SU-DHL-6 (cell line): ENCODE data around the gene TBRG1.

Experiments
- H2AFZ ChIP-seq: fragments of 200-600 bp; sonication (generic); 2 replicates; pipeline ENCODE4 v1.6.1; 2014; ENCODE audit warnings: low read depth, mild to moderate bottlenecking, moderate library complexity, mixed read lengths, antibody characterized with exemption, low read length; ENCODE audit not compliant: severe bottlenecking
- H3F3A ChIP-seq: fragments of 200-600 bp; shearing (Covaris generic); 2 replicates; pipeline ENCODE4 v1.6.0; 2016; ENCODE audit warnings: antibody characterized with exemption, mild to moderate bottlenecking; ENCODE audit not compliant: insufficient read depth
- H3K27ac ChIP-seq: fragments of 200-600 bp; sonication (generic); 2 replicates; pipeline ENCODE4 v1.5.1; 2016; ENCODE audit warnings: low read depth, mild to moderate bottlenecking, low read length, moderate library complexity, mixed read lengths
- H3K27me3 ChIP-seq: fragments of 200-600 bp; sonication (generic), shearing (Covaris generic); 2 replicates; pipeline ENCODE4 v1.6.0; 2014; ENCODE audit warnings: mild to moderate bottlenecking, low read length
- H3K36me3 ChIP-seq: fragments of 200-600 bp; sonication (generic); 2 replicates; pipeline ENCODE4 v1.6.1; 2014; ENCODE audit warnings: mild to moderate bottlenecking, low read length, mixed read lengths
- H3K4me2 ChIP-seq: fragments of 300-600, 200-600 bp; shearing (Covaris generic), sonication (generic); 2 replicates; pipeline ENCODE4 v1.6.0; 2014; ENCODE audit warnings: low read length, low read depth, mild to moderate bottlenecking; ENCODE audit not compliant: poor library complexity, severe bottlenecking
- H3K4me3 ChIP-seq: fragments of 200-600 bp; sonication (generic); 2 replicates; pipeline ENCODE4 v1.5.1; 2014; ENCODE audit warnings: antibody characterized with exemption, low read length, mild to moderate bottlenecking, mixed read lengths; ENCODE audit not compliant: insufficient read depth, poor library complexity, severe bottlenecking
- H3K79me2 ChIP-seq: fragments of 200-600 bp; sonication (generic); 2 replicates; pipeline ENCODE4 v1.6.1; 2014; ENCODE audit warnings: mild to moderate bottlenecking, low read length, moderate library complexity; ENCODE audit not compliant: insufficient read depth
- H3K9ac ChIP-seq: fragments of 200-600 bp; sonication (generic); 2 replicates; pipeline ENCODE4 v1.7.0; 2014; ENCODE audit warnings: mild to moderate bottlenecking, low read length
- H3K9me2 ChIP-seq: fragments of 200-600 bp; sonication (generic); replicated peaks from 2 replicates; pipeline ENCODE4 v1.6.1; 2014; ENCODE audit warnings: low read length; ENCODE audit not compliant: insufficient read depth
- H3K9me3 ChIP-seq: fragments of 200-600 bp; sonication (generic); 2 replicates; pipeline ENCODE4 v1.6.1; 2014; ENCODE audit warnings: low read length, mixed read lengths; ENCODE audit not compliant: insufficient read depth
- H4K20me1 ChIP-seq: fragments of 200-600 bp; sonication (generic); 2 replicates; pipeline ENCODE4 v1.6.1; 2014; ENCODE audit warnings: low read depth, mild to moderate bottlenecking, antibody characterized with exemption, low read length, moderate library complexity, mixed read lengths
- EZH2phosphoT487 ChIP-seq: fragments of 200-600 bp; sonication (generic), shearing (Covaris generic); conservative IDR thresholded peaks from 2 replicates; pipeline ENCODE4 v1.6.1; 2018; ENCODE audit warnings: mild to moderate bottlenecking, antibody characterized with exemption, low read length, moderate library complexity, mixed read lengths
- TF ChIP-seq, protein P1 (sequence below): fragments of 200-600 bp; sonication (generic); IDR thresholded peaks from one replicate; pipeline ENCODE4 v1.5.1; 2017; ENCODE audit warnings: antibody characterized with exemption, mild to moderate bottlenecking, low read length, moderate library complexity; ENCODE audit not compliant: insufficient read depth, poor library complexity, severe bottlenecking

TBRG1 gene

GRCh38 chr11:124646148-124646547, 23.5 kb downstream of the TBRG1 start:
- no peaks in the 10 kb centered on the region for H3K9me3 ChIP-seq
- H3K36me3 ChIP-seq, result no peaks in the 10 kb centered on the region
- H3K9me2 ChIP-seq, result no peaks in the 10 kb centered on the region
- H3F3A ChIP-seq, result no peaks in the 10 kb centered on the region
- TF ChIP-seq EZH2phosphoT487, result no peak
- TF ChIP-seq, protein P1, sequence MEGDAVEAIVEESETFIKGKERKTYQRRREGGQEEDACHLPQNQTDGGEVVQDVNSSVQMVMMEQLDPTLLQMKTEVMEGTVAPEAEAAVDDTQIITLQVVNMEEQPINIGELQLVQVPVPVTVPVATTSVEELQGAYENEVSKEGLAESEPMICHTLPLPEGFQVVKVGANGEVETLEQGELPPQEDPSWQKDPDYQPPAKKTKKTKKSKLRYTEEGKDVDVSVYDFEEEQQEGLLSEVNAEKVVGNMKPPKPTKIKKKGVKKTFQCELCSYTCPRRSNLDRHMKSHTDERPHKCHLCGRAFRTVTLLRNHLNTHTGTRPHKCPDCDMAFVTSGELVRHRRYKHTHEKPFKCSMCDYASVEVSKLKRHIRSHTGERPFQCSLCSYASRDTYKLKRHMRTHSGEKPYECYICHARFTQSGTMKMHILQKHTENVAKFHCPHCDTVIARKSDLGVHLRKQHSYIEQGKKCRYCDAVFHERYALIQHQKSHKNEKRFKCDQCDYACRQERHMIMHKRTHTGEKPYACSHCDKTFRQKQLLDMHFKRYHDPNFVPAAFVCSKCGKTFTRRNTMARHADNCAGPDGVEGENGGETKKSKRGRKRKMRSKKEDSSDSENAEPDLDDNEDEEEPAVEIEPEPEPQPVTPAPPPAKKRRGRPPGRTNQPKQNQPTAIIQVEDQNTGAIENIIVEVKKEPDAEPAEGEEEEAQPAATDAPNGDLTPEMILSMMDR, result no peak
- H3K4me2 ChIP-seq, result no peak overlapping the region
- H3K27me3 ChIP-seq, result no peaks in the 10 kb centered on the region
- H2AFZ ChIP-seq, result no peak overlapping the region
- no peaks in the 10 kb centered on the region for H4K20me1 ChIP-seq
- no peaks in the 10 kb centered on the region for H3K79me2 ChIP-seq
- no peak overlapping the region for H3K4me3 ChIP-seq
- no peak overlapping the region for H3K27ac ChIP-seq
- no peak overlapping the region for H3K9ac ChIP-seq

- Histone ChIP-seq H3F3A (no peaks in the 10 kb centered on the region), H3K9me2 (no peaks in the 10 kb centered on the region), H3K27ac (no peak overlapping the region), H2AFZ (no peak overlapping the region), H3K27me3 (no peaks in the 10 kb centered on the region), H3K4me2 (no peak overlapping the region), H3K36me3 (no peaks in the 10 kb centered on the region), H3K9ac (no peak overlapping the region), H3K79me2 (no peaks in the 10 kb centered on the region), H3K9me3 (no peaks in the 10 kb centered on the region), H4K20me1 (no peaks in the 10 kb centered on the region), H3K4me3 (no peak overlapping the region)
- no peak for TF ChIP-seq EZH2phosphoT487
- TF ChIP-seq, protein P1, result no peak
Observed at GRCh38 chr11:124648610-124649009, 25.9 kb downstream of the TBRG1 start.

DNA sequence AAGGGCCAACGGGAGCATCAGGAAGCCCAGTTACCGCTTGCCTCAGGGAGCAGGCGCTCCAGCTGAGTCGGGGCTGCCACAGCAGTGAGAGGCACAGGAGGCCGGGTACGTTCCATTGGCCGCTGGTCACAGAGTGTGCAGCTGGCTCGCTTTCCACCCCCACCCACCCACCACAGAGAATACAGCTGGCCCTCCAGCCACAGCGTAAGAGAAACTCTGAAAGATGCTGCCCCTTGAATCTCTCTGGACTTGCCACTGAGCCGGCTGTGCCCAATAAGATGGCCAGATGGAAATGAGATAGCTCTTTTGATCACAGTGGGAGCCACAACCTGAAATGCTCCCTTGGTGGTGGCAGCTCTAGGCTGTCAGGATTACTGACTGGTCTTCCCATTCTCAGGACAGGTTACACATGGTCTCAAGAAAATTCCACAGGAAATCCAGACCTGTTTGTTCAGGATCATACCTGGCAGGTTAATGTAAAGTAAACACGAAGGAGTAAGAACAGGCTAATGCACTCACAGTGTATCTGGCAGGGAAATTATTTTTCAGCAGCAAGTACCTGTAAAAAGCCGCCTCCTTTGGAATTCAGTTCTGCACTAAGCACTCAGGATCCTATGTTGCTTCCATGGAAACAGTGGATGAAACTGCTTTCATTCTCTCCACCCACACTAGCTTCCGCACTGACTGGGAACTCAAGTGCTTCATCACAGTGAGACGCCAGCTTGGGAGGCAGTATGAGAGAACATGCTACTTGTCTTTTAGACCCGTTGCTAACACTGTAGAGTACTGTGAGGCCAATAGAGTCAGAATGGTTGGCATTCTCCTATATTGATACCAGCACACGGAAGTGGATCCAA, 34.3 kb downstream of the TBRG1 start:
- no peaks in the 10 kb centered on the region for H3K9me2 ChIP-seq
- H3K27me3 ChIP-seq, result no peaks in the 10 kb centered on the region
- H3K4me3 ChIP-seq, result no peak overlapping the region
- H3K36me3 ChIP-seq, result no peaks in the 10 kb centered on the region
- no peak overlapping the region for H3K4me2 ChIP-seq
- no peaks in the 10 kb centered on the region for H3K9me3 ChIP-seq
- H4K20me1 ChIP-seq, result no peaks in the 10 kb centered on the region
- no peaks in the 10 kb centered on the region for H3F3A ChIP-seq
- TF ChIP-seq, protein P1, result no peak
- no peak for TF ChIP-seq EZH2phosphoT487
- no peak overlapping the region for H2AFZ ChIP-seq
- no peak overlapping the region for H3K27ac ChIP-seq
- no peak overlapping the region for H3K9ac ChIP-seq
- no peaks in the 10 kb centered on the region for H3K79me2 ChIP-seq
